Measurements from ENCODE around the gene BATF3. TPM values are rescaled to one million over a fixed set of nuclear protein-coding genes. Genes with fewer than 3 reads are reported as not detected.

Gene BATF3
- total RNA-seq, 3 donors from 2014 or later = 1.0 to 7.5 (median 1.9) TPM

DNA sequence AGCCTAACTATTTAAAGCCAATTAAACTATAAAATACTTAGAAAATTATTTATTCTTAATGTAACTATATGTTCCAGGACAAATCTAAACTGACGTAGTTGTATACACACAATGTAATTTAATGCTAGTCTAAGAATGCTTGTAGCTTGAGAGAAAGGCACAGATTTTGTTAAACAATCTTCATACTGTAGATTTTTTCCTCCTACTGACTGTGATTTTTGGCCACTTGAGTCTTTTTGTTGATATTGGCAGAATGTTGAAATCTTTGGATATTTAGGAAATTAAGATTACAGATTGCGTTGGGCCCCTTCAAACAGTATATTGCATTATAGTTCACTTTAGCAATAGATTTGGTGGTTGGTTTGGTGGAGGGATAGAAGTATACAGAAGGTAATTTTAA, 50.6 kb downstream of the BATF3 start:
- TF ChIP-seq CTCF (IDR thresholded peaks at IDR 0.05) (no peak), POLR2A (IDR thresholded peaks at IDR 0.05) (no peak), POLR2AphosphoS5 (IDR thresholded peaks at IDR 0.05) (no peak)
- no peaks in the 10 kb centered on the region for H3K27me3 ChIP-seq

GRCh38 chr1:212648431-212648830, 51.2 kb downstream of the BATF3 start:
- intact Hi-C loops (cut with DNase I; ENCODE audit: low total_unique reads) = no loop called here
- H3K4me3 ChIP-seq = no peak overlapping the region
- no peaks in the 10 kb centered on the region for H3K27me3 ChIP-seq
- H3K27ac ChIP-seq = no peak overlapping the region
- DNase-seq (ENCODE audit: low spot score in 2 of 2) = no peak
- no peaks in the 10 kb centered on the region for H3K9me3 ChIP-seq
- TF ChIP-seq CTCF (IDR thresholded peaks at IDR 0.05) = no peak
- TF ChIP-seq POLR2AphosphoS5 (IDR thresholded peaks at IDR 0.05) = no peak
- no peak for TF ChIP-seq POLR2A (IDR thresholded peaks at IDR 0.05)
- no peaks in the 10 kb centered on the region for H3K36me3 ChIP-seq
- H3K4me1 ChIP-seq = no peaks in the 10 kb centered on the region

More for the DNA sequence above, 50.6 kb downstream of the BATF3 start:
- Histone ChIP-seq H3K4me1 (no peaks in the 10 kb centered on the region), H3K4me3 (no peak overlapping the region), H3K9me3 (no peaks in the 10 kb centered on the region), H3K27ac (no peak overlapping the region), H3K36me3 (no peaks in the 10 kb centered on the region)
- no peak for DNase-seq (ENCODE audit: low spot score in 2 of 2)
- intact Hi-C loops (cut with DNase I; ENCODE audit: low total_unique reads) = no loop called here

DNA sequence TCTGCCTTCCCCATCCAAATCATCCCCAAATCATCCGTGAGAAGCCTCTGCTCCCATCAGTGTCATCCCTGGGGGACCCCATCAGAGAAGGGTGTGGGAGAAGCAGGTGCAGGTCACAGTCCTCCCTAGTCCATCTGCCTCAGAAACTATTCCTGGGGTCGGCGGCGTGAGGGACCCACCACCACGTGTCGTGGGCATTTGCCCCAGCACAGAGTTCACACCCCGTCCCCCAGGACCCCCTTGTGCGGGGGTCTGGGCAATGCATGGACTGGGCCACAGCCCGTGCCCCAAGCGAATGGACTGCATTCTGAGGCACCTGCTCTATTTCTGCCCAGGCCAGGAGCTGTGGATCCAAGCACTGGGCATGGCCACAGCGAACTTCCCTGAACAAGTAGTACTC, 52.6 kb downstream of the BATF3 start:
- TF ChIP-seq CTCF (IDR thresholded peaks at IDR 0.05) (no peak), POLR2AphosphoS5 (IDR thresholded peaks at IDR 0.05) (no peak), POLR2A (IDR thresholded peaks at IDR 0.05) (no peak)
- Histone ChIP-seq H3K4me1 (no peaks in the 10 kb centered on the region), H3K4me3 (no peak overlapping the region), H3K9me3 (no peaks in the 10 kb centered on the region), H3K27me3 (no peaks in the 10 kb centered on the region), H3K36me3 (no peaks in the 10 kb centered on the region), H3K27ac (no peak overlapping the region)
- intact Hi-C loops (cut with DNase I; ENCODE audit: low total_unique reads) = no loop called here
- DNase-seq (ENCODE audit: low spot score in 2 of 2) = no peak

GRCh38 chr1:212646588-212646987, 53.1 kb downstream of the BATF3 start:
- DNase-seq (ENCODE audit: low spot score in 2 of 2) = no peak
- Histone ChIP-seq H3K27me3 (no peaks in the 10 kb centered on the region), H3K4me3 (no peak overlapping the region), H3K36me3 (no peaks in the 10 kb centered on the region), H3K4me1 (no peaks in the 10 kb centered on the region), H3K9me3 (no peaks in the 10 kb centered on the region), H3K27ac (no peak overlapping the region)
- TF ChIP-seq CTCF (IDR thresholded peaks at IDR 0.05) = no peak
- no peak for TF ChIP-seq POLR2A (IDR thresholded peaks at IDR 0.05)
- TF ChIP-seq POLR2AphosphoS5 (IDR thresholded peaks at IDR 0.05) = no peak
- intact Hi-C loops (cut with DNase I; ENCODE audit: low total_unique reads) = no loop called here

DNA sequence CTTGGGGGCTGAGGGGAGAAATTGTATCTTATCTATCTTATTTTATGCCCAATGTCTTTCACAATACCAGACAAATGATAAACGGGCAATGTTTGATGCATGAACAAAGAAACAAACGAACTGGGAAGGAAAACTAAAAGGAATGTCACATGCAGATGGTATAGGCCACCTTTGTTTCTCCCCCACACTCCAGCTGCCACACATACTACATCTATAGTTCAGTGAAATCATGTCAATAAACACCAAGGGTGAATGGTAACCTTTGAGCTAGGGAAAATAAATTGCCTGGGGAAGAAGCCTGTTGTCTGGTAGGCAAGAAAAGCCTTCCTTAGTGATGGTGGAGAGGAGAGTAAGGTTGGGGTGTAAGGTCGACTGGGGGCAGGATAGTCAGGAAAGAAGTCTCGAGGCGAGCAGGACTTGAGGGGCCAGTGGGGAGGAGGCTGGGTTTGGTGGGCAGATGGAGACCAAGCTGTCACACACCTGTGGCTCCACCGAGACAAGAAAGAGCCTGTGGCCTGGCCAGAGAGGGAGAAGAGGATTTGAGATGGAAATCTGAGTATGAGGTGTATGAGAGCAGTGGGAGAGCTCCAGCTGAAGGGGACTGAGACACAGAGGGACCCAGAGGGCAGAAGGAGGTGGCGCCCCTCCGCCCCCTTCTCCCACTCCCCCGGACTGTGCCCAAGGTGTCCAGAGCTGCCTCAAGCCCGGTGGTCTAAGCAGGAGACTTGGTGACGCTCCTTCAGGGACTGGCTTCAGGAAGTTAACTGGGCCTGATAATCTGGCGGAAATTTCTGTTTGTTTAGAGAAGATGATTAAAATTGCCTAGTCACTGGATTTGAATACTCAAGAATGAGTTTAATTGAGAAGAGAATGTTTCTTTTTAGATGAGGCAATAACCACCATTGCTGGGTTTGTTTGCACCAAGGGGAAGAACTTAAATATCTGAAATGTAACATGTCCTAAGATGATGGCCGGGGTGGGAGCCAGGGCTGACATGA, 53.8 kb downstream of the BATF3 start:
- no peak for DNase-seq (ENCODE audit: low spot score in 2 of 2)
- TF ChIP-seq CTCF (IDR thresholded peaks at IDR 0.05) (no peak), POLR2A (IDR thresholded peaks at IDR 0.05) (no peak), POLR2AphosphoS5 (IDR thresholded peaks at IDR 0.05) (no peak)
- Histone ChIP-seq H3K27me3 (no peaks in the 10 kb centered on the region), H3K9me3 (no peaks in the 10 kb centered on the region), H3K27ac (no peak overlapping the region), H3K36me3 (no peaks in the 10 kb centered on the region), H3K4me3 (no peak overlapping the region), H3K4me1 (no peaks in the 10 kb centered on the region)
- intact Hi-C loops (cut with DNase I; ENCODE audit: low total_unique reads) = no loop called here

Data from breast epithelium (tissue), 4 donors.